Naive thymus-derived CD8-positive, alpha-beta T cell (primary cell): ENCODE data around the gene PPP1R16B. TPM values are rescaled to one million over a fixed set of nuclear protein-coding genes. Genes with fewer than 3 reads are reported as not detected.
"Not testable (repeated sequence)": the region's sequence is repeated elsewhere in the genome, so short reads cannot be mapped to it uniquely, and the experiment has no call there.

ENCODE experiments used
- ATAC-seq, 2 donors: fragments of 150-1000 bp; cut with Tn5 transposase in 1 of 2; sonication (Bioruptor Pico), chemical (Tn5 transposase) in 1 of 2; 1 replicate in 1 of 2; 2 replicates in 1 of 2; pipeline ENCODE4 v1.10.0; 2021; ENCODE audit warnings: mild to moderate bottlenecking in 2 of 2, moderate library complexity in 2 of 2
- POLR2A ChIA-PET: fragments of 350-600 bp; sonication (Branson Sonifier 250); formaldehyde crosslinking; loops from one replicate; lab custom pipeline; 2021; ENCODE audit warnings: antibody characterized with exemption; lab: Charles Lee
- DNase-seq, 10 donors: peaks; one replicate each; pipeline versions ENCODE4 v3.0.0 to v3.0.0-alpha.2; 2020 to 2022
- H3K27ac Mint-ChIP-seq, 10 donors: one replicate each; pipeline ENCODE4 v1.8.0; 2020 to 2022; ENCODE audit warnings: mild to moderate bottlenecking in 10 of 10, mixed read lengths in 10 of 10, moderate library complexity in 4 of 10, inconsistent platforms in 1 of 10
- H3K27me3 Mint-ChIP-seq, 5 donors: one replicate each; pipeline ENCODE4 v1.8.0; 2021 to 2022; ENCODE audit warnings: mixed read lengths in 5 of 5
- H3K36me3 Mint-ChIP-seq, 3 donors: one replicate each; pipeline ENCODE4 v1.8.0; 2020 to 2022; ENCODE audit warnings: mixed read lengths in 3 of 3, mild to moderate bottlenecking in 2 of 3, inconsistent platforms in 1 of 3
- H3K4me1 Mint-ChIP-seq, 4 donors: one replicate each; pipeline ENCODE4 v1.8.0; 2021 to 2022; ENCODE audit warnings: mixed read lengths in 4 of 4
- H3K4me3 Mint-ChIP-seq, 10 donors: one replicate each; pipeline ENCODE4 v1.8.0; 2020 to 2022; ENCODE audit warnings: mild to moderate bottlenecking in 10 of 10, mixed read lengths in 10 of 10, moderate library complexity in 6 of 10, inconsistent platforms in 1 of 10
- H3K9me3 Mint-ChIP-seq, 9 donors: one replicate each; pipeline ENCODE4 v1.8.0; 2020 to 2022; ENCODE audit warnings: mixed read lengths in 9 of 9, mild to moderate bottlenecking in 3 of 9, inconsistent platforms in 1 of 9, moderate library complexity in 1 of 9
- polyA plus RNA-seq, 3 donors: library from polyadenylated mRNA; unstranded; fragments of 300-500 nt; fragmentation: Illumina TruSeq; gene quantifications; one replicate each; pipeline ENCODE4 v1.2.3, GENCODE V29; 2021
- total RNA-seq, 8 experiments: library from RNA in 2 of 8; stranded (reverse) in 2 of 8; gene quantifications; one replicate each; pipeline ENCODE4 v1.2.3 and lab custom pipeline; 2021 to 2026

PPP1R16B gene
- total and polyA plus RNA-seq, 5 experiments from 2014 or later, result 9.7 to 33.6 (median 15.6) TPM

GRCh38 chr20:38859857-38860256 is 54.4 kb downstream of the PPP1R16B start:
- not testable (repeated sequence) for H3K36me3 Mint-ChIP-seq, H3K27me3 Mint-ChIP-seq, ATAC-seq, H3K9me3 Mint-ChIP-seq, H3K4me3 Mint-ChIP-seq, DNase-seq
- POLR2A ChIA-PET, result interaction anchor here (0.6 to 0.8 kb wide), 2 partner anchors 11 to 16 kb away, joined by 3 to 4 read pairs; no protein-coding TSS in a partner anchor
- Mint-ChIP-seq H3K27ac (peak overlapping the region in 1 of 10 donors; percentile 79), H3K4me1 (peaks cover 50 to 91% (median 76%) of the 10 kb centered on the region in 4 donors)

- Mint-ChIP-seq H3K9me3 (no peaks in the 10 kb centered on the region), H3K36me3 (peaks cover 0 to 3% (median 0%) of the 10 kb centered on the region in 3 donors), H3K27me3 (no peaks in the 10 kb centered on the region), H3K27ac (peak overlapping the region in 6 of 10 donors; percentile 44 to 85 (median 78)), H3K4me3 (peak overlapping the region in 2 of 10 donors; percentile 0 to 41), H3K4me1 (peaks cover 45 to 81% (median 65%) of the 10 kb centered on the region in 4 donors)
- DNase-seq (no peak), ATAC-seq (no peak)
- POLR2A ChIA-PET, result interaction anchor here (1.1 kb wide), 1 partner anchor 14 kb away, joined by 4 read pairs; no protein-coding TSS in a partner anchor
Measured at GRCh38 chr20:38861071-38861401, 55.5 kb downstream of the PPP1R16B start.

GRCh38 chr20:38862226-38862625 is 56.7 kb downstream of the PPP1R16B start:
- POLR2A ChIA-PET, result interaction anchor here (0.9 to 1.0 kb wide), 2 partner anchors 11 to 13 kb away, joined by 3 to 4 read pairs; no protein-coding TSS in a partner anchor
- ATAC-seq, result no peak
- H3K36me3 Mint-ChIP-seq, result peaks cover 0 to 3% (median 0%) of the 10 kb centered on the region in 3 donors
- no peaks in the 10 kb centered on the region for H3K9me3 Mint-ChIP-seq
- no peaks in the 10 kb centered on the region for H3K27me3 Mint-ChIP-seq
- DNase-seq, result no peak
- H3K4me1 Mint-ChIP-seq, result peaks cover 39 to 83% (median 60%) of the 10 kb centered on the region in 4 donors
- H3K4me3 Mint-ChIP-seq, result peak overlapping the region in 6 of 10 donors; percentile 8 to 54 (median 30)
- peak overlapping the region in 9 of 10 donors; percentile 45 to 90 (median 70) for H3K27ac Mint-ChIP-seq

- POLR2A ChIA-PET, result interaction anchor here (0.9 kb wide), 1 partner anchor 10 kb away, joined by 3 read pairs; no protein-coding TSS in a partner anchor
- ATAC-seq (peak; percentile 85 to 86), DNase-seq (peak in 5 of 10 donors; percentile 13 to 40 (median 24))
- H3K36me3 Mint-ChIP-seq, result peaks cover 0 to 7% (median 5%) of the 10 kb centered on the region in 3 donors
- peak overlapping the region; percentile 51 to 90 (median 70) for H3K27ac Mint-ChIP-seq
- H3K4me3 Mint-ChIP-seq, result peak overlapping the region in 8 of 10 donors; percentile 10 to 61 (median 24)
- H3K9me3 Mint-ChIP-seq, result no peaks in the 10 kb centered on the region
- H3K4me1 Mint-ChIP-seq, result peaks cover 37 to 78% (median 50%) of the 10 kb centered on the region in 4 donors
- H3K27me3 Mint-ChIP-seq, result no peaks in the 10 kb centered on the region
Measured at GRCh38 chr20:38863024-38863851, 57.7 kb downstream of the PPP1R16B start.

- DNase-seq, result no peak
- Mint-ChIP-seq H3K27me3 (no peaks in the 10 kb centered on the region), H3K4me1 (peaks cover 29 to 72% (median 38%) of the 10 kb centered on the region in 4 donors), H3K9me3 (no peaks in the 10 kb centered on the region), H3K4me3 (no peak overlapping the region), H3K36me3 (peaks cover 0 to 10% (median 5%) of the 10 kb centered on the region in 3 donors), H3K27ac (peak overlapping the region in 3 of 10 donors; percentile 34 to 79 (median 66))
- POLR2A ChIA-PET, result interaction anchor here (1.1 kb wide), 1 partner anchor 22 kb away, joined by 3 read pairs; no protein-coding TSS in a partner anchor
- ATAC-seq, result no peak
Measured at GRCh38 chr20:38864662-38865061, 59.2 kb downstream of the PPP1R16B start.

GRCh38 chr20:38866265-38867061 is 61.0 kb downstream of the PPP1R16B start:
- H3K4me1 Mint-ChIP-seq, result peaks cover 30 to 71% (median 43%) of the 10 kb centered on the region in 4 donors
- H3K9me3 Mint-ChIP-seq, result no peaks in the 10 kb centered on the region
- peak overlapping the region in 2 of 10 donors; percentile 13 to 73 for H3K27ac Mint-ChIP-seq
- no peaks in the 10 kb centered on the region for H3K27me3 Mint-ChIP-seq
- no peak for DNase-seq
- POLR2A ChIA-PET, result no interaction called here
- H3K36me3 Mint-ChIP-seq, result peaks cover 0 to 10% (median 5%) of the 10 kb centered on the region in 3 donors
- no peak for ATAC-seq
- no peak overlapping the region for H3K4me3 Mint-ChIP-seq

GRCh38 chr20:38867062-38867359 is 61.5 kb downstream of the PPP1R16B start:
- no peak overlapping the region for H3K4me3 Mint-ChIP-seq
- H3K9me3 Mint-ChIP-seq, result no peaks in the 10 kb centered on the region
- POLR2A ChIA-PET, result no interaction called here
- peak overlapping the region in 1 of 10 donors; percentile 73 for H3K27ac Mint-ChIP-seq
- peaks cover 0 to 10% (median 5%) of the 10 kb centered on the region in 3 donors for H3K36me3 Mint-ChIP-seq
- no peak for DNase-seq
- H3K4me1 Mint-ChIP-seq, result peaks cover 30 to 71% (median 43%) of the 10 kb centered on the region in 4 donors
- H3K27me3 Mint-ChIP-seq, result no peaks in the 10 kb centered on the region
- ATAC-seq, result no peak

- H3K4me1 Mint-ChIP-seq, result peaks cover 40 to 85% (median 60%) of the 10 kb centered on the region in 4 donors
- DNase-seq, result no peak
- H3K27ac Mint-ChIP-seq, result peak overlapping the region in 9 of 10 donors; percentile 33 to 94 (median 79)
- H3K4me3 Mint-ChIP-seq, result peak overlapping the region in 6 of 10 donors; percentile 0 to 56 (median 38)
- no peak for ATAC-seq
- no peaks in the 10 kb centered on the region for H3K27me3 Mint-ChIP-seq
- H3K9me3 Mint-ChIP-seq, result no peaks in the 10 kb centered on the region
- peaks cover 0 to 10% (median 2%) of the 10 kb centered on the region in 3 donors for H3K36me3 Mint-ChIP-seq
- POLR2A ChIA-PET, result interaction anchor here (0.8 to 7.0 kb wide), 4 partner anchors 11 to 66 kb away, joined by 3 to 32 read pairs (median 7); partner anchors contain the start of gene PPP1R16B
Measured at GRCh38 chr20:38870733-38871559, 65.4 kb downstream of the PPP1R16B start.

GRCh38 chr20:38871560-38871953 is 66.1 kb downstream of the PPP1R16B start:
- H3K4me1 Mint-ChIP-seq, result peaks cover 41 to 85% (median 66%) of the 10 kb centered on the region in 4 donors
- H3K27ac Mint-ChIP-seq, result peak overlapping the region in 4 of 10 donors; percentile 89 to 95 (median 92)
- no peaks in the 10 kb centered on the region for H3K9me3 Mint-ChIP-seq
- H3K27me3 Mint-ChIP-seq, result no peaks in the 10 kb centered on the region
- no peak for ATAC-seq
- POLR2A ChIA-PET, result interaction anchor here (0.9 to 7.0 kb wide), 3 partner anchors 10 to 66 kb away, joined by 3 to 32 read pairs (median 10); partner anchors contain the start of gene PPP1R16B
- no peak for DNase-seq
- peak overlapping the region in 3 of 10 donors; percentile 12 to 56 (median 30) for H3K4me3 Mint-ChIP-seq
- H3K36me3 Mint-ChIP-seq, result peaks cover 0 to 10% (median 2%) of the 10 kb centered on the region in 3 donors

- peak overlapping the region; percentile 61 to 100 (median 98) for H3K27ac Mint-ChIP-seq
- H3K4me3 Mint-ChIP-seq, result peak overlapping the region; percentile 46 to 91 (median 79)
Measured at GRCh38 chr20:38872036-38872435, 66.5 kb downstream of the PPP1R16B start.

GRCh38 chr20:38872491-38873049 is 67.1 kb downstream of the PPP1R16B start:
- Mint-ChIP-seq H3K4me3 (peak overlapping the region; percentile 47 to 91 (median 79)), H3K36me3 (peaks cover 0 to 8% (median 2%) of the 10 kb centered on the region in 3 donors), H3K27me3 (no peaks in the 10 kb centered on the region), H3K27ac (peak overlapping the region; percentile 92 to 100 (median 98)), H3K9me3 (no peaks in the 10 kb centered on the region), H3K4me1 (peaks cover 42 to 87% (median 70%) of the 10 kb centered on the region in 4 donors)
- DNase-seq (no peak), ATAC-seq (no peak)
- POLR2A ChIA-PET, result interaction anchor here (0.9 to 7.0 kb wide), 7 partner anchors 10 to 67 kb away, joined by 3 to 105 read pairs (median 5); partner anchors contain the start of gene PPP1R16B

More at GRCh38 chr20:38872036-38872435, 66.5 kb downstream of the PPP1R16B start:
- Mint-ChIP-seq H3K27me3 (no peaks in the 10 kb centered on the region), H3K36me3 (peaks cover 0 to 10% (median 2%) of the 10 kb centered on the region in 3 donors), H3K9me3 (no peaks in the 10 kb centered on the region), H3K4me1 (peaks cover 42 to 85% (median 69%) of the 10 kb centered on the region in 4 donors)
- no peak for ATAC-seq
- POLR2A ChIA-PET, result interaction anchor here (2.0 to 7.0 kb wide), 3 partner anchors 21 to 67 kb away, joined by 10 to 105 read pairs (median 32); partner anchors contain the start of gene PPP1R16B
- DNase-seq, result no peak
